Dermis microvascular lymphatic vessel endothelial cell (primary cell): ENCODE data around the gene BTBD17. TPM values are rescaled to one million over a fixed set of nuclear protein-coding genes. Genes with fewer than 3 reads are reported as not detected.

ENCODE experiments used
- DNase-seq, 2 donors: peaks; one replicate each; pipeline versions ENCODE4 v3.0.0 to v3.0.0-alpha.2; 2010; ENCODE audit warnings: low read depth in 2 of 2
- total RNA-seq: library from RNA; depleted of rRNA; stranded (reverse); fragments of >200 nt; gene quantifications from 2 replicates; pipeline ENCODE4 v1.2.1, GENCODE V29; 2014

BTBD17 gene
- total RNA-seq, 1 donor from 2014 or later = not detected

- DNase-seq = no peak
Measured at GRCh38 chr17:74336307-74336706, 25.4 kb downstream of the BTBD17 start.

GRCh38 chr17:74335529-74336062, 26.1 kb downstream of the BTBD17 start:
- DNase-seq = no peak

GRCh38 chr17:74334393-74335039, 27.2 kb downstream of the BTBD17 start:
- DNase-seq = no peak

GRCh38 chr17:74332763-74333283, 28.8 kb downstream of the BTBD17 start:
- no peak for DNase-seq

GRCh38 chr17:74332017-74332650, 29.5 kb downstream of the BTBD17 start:
- no peak for DNase-seq

GRCh38 chr17:74330446-74330845, 31.2 kb downstream of the BTBD17 start:
- no peak for DNase-seq

- no peak for DNase-seq
Measured at GRCh38 chr17:74329378-74329777, 32.3 kb downstream of the BTBD17 start.

GRCh38 chr17:74328487-74328886, 33.2 kb downstream of the BTBD17 start:
- no peak for DNase-seq

GRCh38 chr17:74326506-74326905, 35.2 kb downstream of the BTBD17 start:
- no peak for DNase-seq

- DNase-seq = peak in 1 of 2 donors; percentile 32
Measured at GRCh38 chr17:74325743-74326379, 35.8 kb downstream of the BTBD17 start, which contains the start of gene KIF19. Gene KIF19, plus strand, starts transcription at chr17:74326226. Its CDS starts 124 bp downstream, at chr17:74326350.

GRCh38 chr17:74325376-74325742, 36.3 kb downstream of the BTBD17 start:
- DNase-seq = no peak

GRCh38 chr17:74324521-74324920, 37.1 kb downstream of the BTBD17 start:
- DNase-seq = no peak

- DNase-seq = no peak
Measured at GRCh38 chr17:74318391-74318790, 43.3 kb downstream of the BTBD17 start.

GRCh38 chr17:74317071-74317470, 44.6 kb downstream of the BTBD17 start:
- DNase-seq = no peak

- no peak for DNase-seq
Measured at GRCh38 chr17:74316220-74316619, 45.4 kb downstream of the BTBD17 start.

- no peak for DNase-seq
Measured at GRCh38 chr17:74314877-74315276, 46.8 kb downstream of the BTBD17 start.

GRCh38 chr17:74309902-74310301, 51.8 kb downstream of the BTBD17 start:
- DNase-seq = no peak

- DNase-seq = peak in 1 of 2 donors; percentile 60
Measured at GRCh38 chr17:74307984-74308773, 53.5 kb downstream of the BTBD17 start.
